Right lobe of liver (tissue), 4 donors: ENCODE measurements around the gene PHKG2.

Experiments
- CTCF ChIP-seq, 4 donors: fragments of 200-600 bp in 3 of 4; fragments of 450-650 bp in 1 of 4; IDR thresholded peaks; one replicate each; pipeline versions ENCODE4 v1.5.1 to v1.8.0; 2016 to 2022; ENCODE audit warnings: antibody characterized with exemption in 4 of 4, mild to moderate bottlenecking in 2 of 4
- POLR2A ChIP-seq: fragments of 450-650 bp; IDR thresholded peaks from one replicate; pipeline ENCODE4 v1.6.1; 2017; ENCODE audit warnings: antibody characterized with exemption, mild to moderate bottlenecking
- donor health status: DM: no; HTN: no; CAD: no.
- donor health status: DM: no; HTN: no; CAD: no.
- donor health status: DM: no; HTN: yes; CAD: no.

GRCh38 chr16:30721606-30722005 is 26.6 kb upstream of the PHKG2 start:
- TF ChIP-seq CTCF (IDR thresholded peaks at IDR 0.05) (no peak), POLR2A (no peak)
